ENCODE measurements around the gene GOLGA1.

The GOLGA1 gene

GRCh38 chr9:124870723-124871122 lies 70.2 kb downstream of the GOLGA1 start:
- in situ Hi-C loops (cut with MboI; ENCODE audit: low sequenced_read_pairs): no loop called here
- Histone ChIP-seq H3K9me3 (no peaks in the 10 kb centered on the region), H3K27me3 (ENCODE audit: low read depth) (no peaks in the 10 kb centered on the region), H3K36me3 (replicated peaks) (peaks cover 62% of the 10 kb centered on the region), H3K4me1 (peaks cover 14% of the 10 kb centered on the region), H3K4me3 (peak overlapping the region; percentile 99)
- no peak for DNase-seq (ENCODE audit: low spot score in 2 of 2)

- Histone ChIP-seq H3K27me3 (ENCODE audit: low read depth) (no peaks in the 10 kb centered on the region), H3K36me3 (replicated peaks) (peaks cover 56% of the 10 kb centered on the region), H3K9me3 (no peaks in the 10 kb centered on the region), H3K4me3 (peak overlapping the region; percentile 99), H3K4me1 (peaks cover 14% of the 10 kb centered on the region)
- peak in 1 of 2 experiments; percentile 53 for DNase-seq (ENCODE audit: low spot score in 2 of 2)
- in situ Hi-C loops (cut with MboI; ENCODE audit: low sequenced_read_pairs): no loop called here
These were observed 70.8 kb downstream of the GOLGA1 start for GRCh38 chr9:124869986-124870560.

GRCh38 chr9:124869466-124869985 lies 71.4 kb downstream of the GOLGA1 start:
- no peak for DNase-seq (ENCODE audit: low spot score in 2 of 2)
- H3K4me1 ChIP-seq: peaks cover 14% of the 10 kb centered on the region
- H3K4me3 ChIP-seq: peak overlapping the region; percentile 99
- in situ Hi-C loops (cut with MboI; ENCODE audit: low sequenced_read_pairs): no loop called here
- H3K36me3 ChIP-seq (replicated peaks): peaks cover 50% of the 10 kb centered on the region
- no peaks in the 10 kb centered on the region for H3K9me3 ChIP-seq
- H3K27me3 ChIP-seq (ENCODE audit: low read depth): no peaks in the 10 kb centered on the region

- DNase-seq (ENCODE audit: low spot score in 2 of 2): peak; percentile 79 to 92
- H3K36me3 ChIP-seq (replicated peaks): peaks cover 43% of the 10 kb centered on the region
- H3K9me3 ChIP-seq: no peaks in the 10 kb centered on the region
- peaks cover 14% of the 10 kb centered on the region for H3K4me1 ChIP-seq
- no peaks in the 10 kb centered on the region for H3K27me3 ChIP-seq (ENCODE audit: low read depth)
- in situ Hi-C loops (cut with MboI; ENCODE audit: low sequenced_read_pairs): no loop called here
- H3K4me3 ChIP-seq: peak overlapping the region; percentile 99
These were observed 72.1 kb downstream of the GOLGA1 start for GRCh38 chr9:124868511-124869465.

- Histone ChIP-seq H3K27me3 (ENCODE audit: low read depth) (no peaks in the 10 kb centered on the region), H3K4me3 (peak overlapping the region; percentile 100), H3K9me3 (no peaks in the 10 kb centered on the region), H3K36me3 (replicated peaks) (peaks cover 37% of the 10 kb centered on the region), H3K4me1 (peaks cover 25% of the 10 kb centered on the region)
- in situ Hi-C loops (cut with MboI; ENCODE audit: low sequenced_read_pairs): no loop called here
- DNase-seq (ENCODE audit: low spot score in 2 of 2): peak in 1 of 2 experiments; percentile 58
These were observed 77.5 kb downstream of the GOLGA1 start for GRCh38 chr9:124863371-124863871.

GRCh38 chr9:124861342-124862229 lies 79.3 kb downstream of the GOLGA1 start, which contains the start of the genes ARPC5L and RPL35:
Gene ARPC5L, plus strand, starts transcription at chr9:124862130. Its CDS starts 7,161 bp downstream, at chr9:124869291.
Gene RPL35, minus strand, starts transcription at chr9:124861957. Its CDS starts 45 bp downstream, at chr9:124861912.
- H3K9me3 ChIP-seq: no peaks in the 10 kb centered on the region
- peak within 1 kb of the TSS; percentile 100 for H3K4me3 ChIP-seq
- in situ Hi-C loops (cut with MboI; ENCODE audit: low sequenced_read_pairs): no loop called here
- peaks cover 17% of the 10 kb centered on the region for H3K4me1 ChIP-seq
- H3K27me3 ChIP-seq (ENCODE audit: low read depth): no peaks in the 10 kb centered on the region
- peaks cover 51% of the 10 kb centered on the region for H3K36me3 ChIP-seq (replicated peaks)
- peak; percentile 93 to 97 for DNase-seq (ENCODE audit: low spot score in 2 of 2)

GRCh38 chr9:124860582-124861341 lies 80.1 kb downstream of the GOLGA1 start:
- H3K4me1 ChIP-seq: peaks cover 17% of the 10 kb centered on the region
- no peak for DNase-seq (ENCODE audit: low spot score in 2 of 2)
- in situ Hi-C loops (cut with MboI; ENCODE audit: low sequenced_read_pairs): no loop called here
- H3K9me3 ChIP-seq: no peaks in the 10 kb centered on the region
- H3K27me3 ChIP-seq (ENCODE audit: low read depth): no peaks in the 10 kb centered on the region
- peaks cover 55% of the 10 kb centered on the region for H3K36me3 ChIP-seq (replicated peaks)
- H3K4me3 ChIP-seq: peak overlapping the region; percentile 100

- no peaks in the 10 kb centered on the region for H3K9me3 ChIP-seq
- peaks cover 17% of the 10 kb centered on the region for H3K4me1 ChIP-seq
- H3K36me3 ChIP-seq (replicated peaks): peaks cover 55% of the 10 kb centered on the region
- in situ Hi-C loops (cut with MboI; ENCODE audit: low sequenced_read_pairs): no loop called here
- peak overlapping the region; percentile 100 for H3K4me3 ChIP-seq
- no peak for DNase-seq (ENCODE audit: low spot score in 2 of 2)
- no peaks in the 10 kb centered on the region for H3K27me3 ChIP-seq (ENCODE audit: low read depth)
These were observed 80.9 kb downstream of the GOLGA1 start for GRCh38 chr9:124859803-124860581.

GRCh38 chr9:124858330-124859046 lies 82.4 kb downstream of the GOLGA1 start:
- H3K27me3 ChIP-seq (ENCODE audit: low read depth): no peaks in the 10 kb centered on the region
- no peak overlapping the region for H3K4me3 ChIP-seq
- no peak for DNase-seq (ENCODE audit: low spot score in 2 of 2)
- peaks cover 17% of the 10 kb centered on the region for H3K4me1 ChIP-seq
- peaks cover 55% of the 10 kb centered on the region for H3K36me3 ChIP-seq (replicated peaks)
- H3K9me3 ChIP-seq: no peaks in the 10 kb centered on the region
- in situ Hi-C loops (cut with MboI; ENCODE audit: low sequenced_read_pairs): no loop called here

- no peak overlapping the region for H3K4me3 ChIP-seq
- no peaks in the 10 kb centered on the region for H3K27me3 ChIP-seq (ENCODE audit: low read depth)
- H3K9me3 ChIP-seq: no peaks in the 10 kb centered on the region
- in situ Hi-C loops (cut with MboI; ENCODE audit: low sequenced_read_pairs): no loop called here
- H3K4me1 ChIP-seq: peaks cover 15% of the 10 kb centered on the region
- peaks cover 55% of the 10 kb centered on the region for H3K36me3 ChIP-seq (replicated peaks)
- no peak for DNase-seq (ENCODE audit: low spot score in 2 of 2)
These were observed 83.2 kb downstream of the GOLGA1 start for GRCh38 chr9:124857533-124858162.
